ENCODE measurements around the gene ZCCHC14. TPM values are rescaled to one million over a fixed set of nuclear protein-coding genes. Genes with fewer than 3 reads are reported as not detected.

The ZCCHC14 gene
- total and polyA plus RNA-seq, 2 of the 13 experiments (the other 11 are each of a cell fraction or from before 2014, with no cell fraction given), result 12.4 to 12.5 TPM

- TF ChIP-seq SRSF1 (optimal IDR thresholded peaks at IDR 0.05; ENCODE audit: low read depth, low read length) (no peak), ERF (CRISPR knock-in tag; IDR thresholded peaks at IDR 0.05) (peak; percentile 56; the same call in 1 of the 2 replicates), ZNF101 (CRISPR knock-in tag; IDR thresholded peaks at IDR 0.05; ENCODE audit: borderline replicate concordance, low read depth) (peak; percentile 85; the same call in 1 of the 2 replicates), DNMT1 (CRISPR knock-in tag; IDR thresholded peaks at IDR 0.05) (no peak), E2F2 (CRISPR knock-in tag; IDR thresholded peaks at IDR 0.05; ENCODE audit: borderline replicate concordance) (no peak), HIVEP1 (CRISPR knock-in tag; IDR thresholded peaks at IDR 0.05) (peak; percentile 94), NFYB (CRISPR knock-in tag; IDR thresholded peaks at IDR 0.05) (0 out of 2 replicates have a peak, but pooled peaks have one; percentile 11), ATF1 (CRISPR knock-in tag; IDR thresholded peaks at IDR 0.05) (no peak), RBM22 (optimal IDR thresholded peaks at IDR 0.05; ENCODE audit: low read length) (no peak), HOXA7 (CRISPR knock-in tag; IDR thresholded peaks at IDR 0.05) (no peak), CBX1 (IDR thresholded peaks at IDR 0.05; ENCODE audit: low read depth) (no peak), ZBTB2 (CRISPR knock-in tag; IDR thresholded peaks at IDR 0.05; ENCODE audit: low read depth) (peak; percentile 55; the same call in 1 of the 2 replicates), ZKSCAN1 (IDR thresholded peaks at IDR 0.05; ENCODE audit: low read length) (no peak), FOXK1 (CRISPR knock-in tag; IDR thresholded peaks at IDR 0.05; ENCODE audit: borderline replicate concordance, low read depth) (no peak), ZNF557 (CRISPR knock-in tag; IDR thresholded peaks at IDR 0.05) (0 out of 2 replicates have a peak, but pooled peaks have one; percentile 27), HNRNPL (IDR thresholded peaks at IDR 0.05; ENCODE audit: low read depth, low read length) (peak; percentile 65), ZNF234 (CRISPR knock-in tag; conservative IDR thresholded peaks at IDR 0.05) (no peak), STAT5B (CRISPR knock-in tag; IDR thresholded peaks at IDR 0.05) (no peak), ZNF605 (CRISPR knock-in tag; IDR thresholded peaks at IDR 0.05) (peak; percentile 44; the same call in 1 of the 2 replicates), RBM39 (IDR thresholded peaks at IDR 0.05; ENCODE audit: low read depth, low read length, poor library complexity, severe bottlenecking) (peak; percentile 73), ZNF850 (CRISPR knock-in tag; conservative IDR thresholded peaks at IDR 0.05) (no peak), SP140L (CRISPR knock-in tag; IDR thresholded peaks at IDR 0.05; ENCODE audit: borderline replicate concordance) (no peak), ELF4 (CRISPR knock-in tag; IDR thresholded peaks at IDR 0.05; ENCODE audit: borderline replicate concordance) (no peak), HDAC2 (CRISPR knock-in tag; IDR thresholded peaks at IDR 0.05) (peak; percentile 85)
- TF ChIP-seq, protein P1, sequence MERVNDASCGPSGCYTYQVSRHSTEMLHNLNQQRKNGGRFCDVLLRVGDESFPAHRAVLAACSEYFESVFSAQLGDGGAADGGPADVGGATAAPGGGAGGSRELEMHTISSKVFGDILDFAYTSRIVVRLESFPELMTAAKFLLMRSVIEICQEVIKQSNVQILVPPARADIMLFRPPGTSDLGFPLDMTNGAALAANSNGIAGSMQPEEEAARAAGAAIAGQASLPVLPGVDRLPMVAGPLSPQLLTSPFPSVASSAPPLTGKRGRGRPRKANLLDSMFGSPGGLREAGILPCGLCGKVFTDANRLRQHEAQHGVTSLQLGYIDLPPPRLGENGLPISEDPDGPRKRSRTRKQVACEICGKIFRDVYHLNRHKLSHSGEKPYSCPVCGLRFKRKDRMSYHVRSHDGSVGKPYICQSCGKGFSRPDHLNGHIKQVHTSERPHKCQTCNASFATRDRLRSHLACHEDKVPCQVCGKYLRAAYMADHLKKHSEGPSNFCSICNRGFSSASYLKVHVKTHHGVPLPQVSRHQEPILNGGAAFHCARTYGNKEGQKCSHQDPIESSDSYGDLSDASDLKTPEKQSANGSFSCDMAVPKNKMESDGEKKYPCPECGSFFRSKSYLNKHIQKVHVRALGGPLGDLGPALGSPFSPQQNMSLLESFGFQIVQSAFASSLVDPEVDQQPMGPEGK (CRISPR knock-in tag; IDR thresholded peaks at IDR 0.05), result peak; percentile 70
- TF ChIP-seq, protein P2, sequence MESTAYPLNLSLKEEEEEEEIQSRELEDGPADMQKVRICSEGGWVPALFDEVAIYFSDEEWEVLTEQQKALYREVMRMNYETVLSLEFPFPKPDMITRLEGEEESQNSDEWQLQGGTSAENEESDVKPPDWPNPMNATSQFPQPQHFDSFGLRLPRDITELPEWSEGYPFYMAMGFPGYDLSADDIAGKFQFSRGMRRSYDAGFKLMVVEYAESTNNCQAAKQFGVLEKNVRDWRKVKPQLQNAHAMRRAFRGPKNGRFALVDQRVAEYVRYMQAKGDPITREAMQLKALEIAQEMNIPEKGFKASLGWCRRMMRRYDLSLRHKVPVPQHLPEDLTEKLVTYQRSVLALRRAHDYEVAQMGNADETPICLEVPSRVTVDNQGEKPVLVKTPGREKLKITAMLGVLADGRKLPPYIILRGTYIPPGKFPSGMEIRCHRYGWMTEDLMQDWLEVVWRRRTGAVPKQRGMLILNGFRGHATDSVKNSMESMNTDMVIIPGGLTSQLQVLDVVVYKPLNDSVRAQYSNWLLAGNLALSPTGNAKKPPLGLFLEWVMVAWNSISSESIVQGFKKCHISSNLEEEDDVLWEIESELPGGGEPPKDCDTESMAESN (CRISPR knock-in tag; conservative IDR thresholded peaks at IDR 0.05), result peak; percentile 88
Observed at GRCh38 chr16:87487361-87487924, 5.4 kb downstream of the ZCCHC14 start (continued).

Data from HepG2 (cell line).